Esophagus squamous epithelium (tissue), 5 donors: ENCODE measurements around the gene SCRG1. TPM values are rescaled to one million over a fixed set of nuclear protein-coding genes. Genes with fewer than 3 reads are reported as not detected.

Experiments used
- DNase-seq: peaks from one replicate; lab custom pipeline; 2025; lab: John Stamatoyannopoulos, UW
- H3K27ac ChIP-seq, 4 donors: fragments of 200-600 bp; sonication (generic); one replicate each; pipeline ENCODE4 v1.5.1; 2016 to 2019; ENCODE audit warnings: mild to moderate bottlenecking in 1 of 4
- H3K27me3 ChIP-seq, 4 donors: fragments of 200-600 bp; sonication (generic); 1 replicate in 3 of 4; 2 replicates in 1 of 4; pipeline versions ENCODE4 v1.5.1 to v1.6.0; 2017 to 2021; ENCODE audit warnings: antibody characterized with exemption in 1 of 4
- H3K36me3 ChIP-seq, 3 donors: fragments of 200-600 bp; sonication (generic); one replicate each; pipeline ENCODE4 v1.5.1; 2016 to 2019
- H3K4me1 ChIP-seq, 3 donors: fragments of 200-600 bp; sonication (generic); one replicate each; pipeline ENCODE4 v1.5.1; 2017 to 2019
- H3K4me3 ChIP-seq, 4 donors: fragments of 200-600 bp; sonication (generic); 1 replicate in 3 of 4; 2 replicates in 1 of 4; pipeline ENCODE4 v1.5.1; 2016 to 2019; ENCODE audit warnings: mild to moderate bottlenecking in 2 of 4, moderate library complexity in 1 of 4
- H3K9me3 ChIP-seq, 3 donors: fragments of 200-600 bp; sonication (generic); one replicate each; pipeline ENCODE4 v1.5.1; 2016 to 2019
- POLR2A ChIP-seq, 4 donors: fragments of 450-650 bp; IDR thresholded peaks; one replicate each; pipeline ENCODE4 v1.6.1; 2017; ENCODE audit warnings: antibody characterized with exemption in 4 of 4, mild to moderate bottlenecking in 4 of 4, moderate library complexity in 3 of 4
- WGBS, 2 donors: methylation state at CpG; one replicate each; pipeline ENCODE4 v1.1.5; 2018; 5-methylcytosine and 5-hydroxymethylcytosine counted together
- intact Hi-C: fragments of 100-400 bp; cut with DNase I; formaldehyde crosslinking; loops from one replicate; pipeline ENCODE4 v1.15.0; 2022
- total RNA-seq, 4 donors: library from RNA; depleted of rRNA; stranded (reverse); fragments of >200 nt; gene quantifications; one replicate each; pipeline ENCODE4 v1.1.0, GENCODE V29; 2016
- TF ChIP-seq, protein P1 (sequence below), 6 experiments: fragments of 450-650 bp in 4 of 6; fragments of 200-600 bp in 2 of 6; sonication (generic) in 2 of 6; IDR thresholded peaks; one replicate each; pipeline ENCODE4 v1.5.1; 2016 to 2019; ENCODE audit warnings: antibody characterized with exemption in 6 of 6, mild to moderate bottlenecking in 4 of 6, moderate library complexity in 4 of 6
- donor health status: DM: yes; HTN: yes; CAD: no.

Gene SCRG1
- total RNA-seq, 4 donors from 2014 or later = 0.08 TPM; not detected in 3

DNA sequence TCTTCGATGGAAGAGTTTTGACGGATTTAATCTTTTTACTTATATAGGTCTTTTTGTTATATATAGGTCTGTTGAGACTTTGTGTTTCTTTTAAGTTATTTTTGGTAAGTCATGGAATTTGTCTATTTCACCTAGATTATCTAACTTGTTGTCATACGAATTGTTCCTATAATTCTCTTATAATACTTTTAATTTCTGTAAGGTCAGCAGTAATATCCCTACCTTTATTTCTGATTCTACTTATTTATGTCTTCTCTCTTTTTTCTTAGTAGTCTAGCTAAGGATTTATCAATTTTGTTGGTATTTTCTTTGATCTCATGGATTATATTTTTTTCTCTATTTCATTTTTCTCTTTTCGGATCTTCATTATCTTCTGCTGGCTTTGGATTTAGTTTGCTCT is 16.6 kb downstream of the SCRG1 start:
- H3K4me1 ChIP-seq = no peaks in the 10 kb centered on the region
- H3K27ac ChIP-seq = no peak overlapping the region
- TF ChIP-seq, protein P1, sequence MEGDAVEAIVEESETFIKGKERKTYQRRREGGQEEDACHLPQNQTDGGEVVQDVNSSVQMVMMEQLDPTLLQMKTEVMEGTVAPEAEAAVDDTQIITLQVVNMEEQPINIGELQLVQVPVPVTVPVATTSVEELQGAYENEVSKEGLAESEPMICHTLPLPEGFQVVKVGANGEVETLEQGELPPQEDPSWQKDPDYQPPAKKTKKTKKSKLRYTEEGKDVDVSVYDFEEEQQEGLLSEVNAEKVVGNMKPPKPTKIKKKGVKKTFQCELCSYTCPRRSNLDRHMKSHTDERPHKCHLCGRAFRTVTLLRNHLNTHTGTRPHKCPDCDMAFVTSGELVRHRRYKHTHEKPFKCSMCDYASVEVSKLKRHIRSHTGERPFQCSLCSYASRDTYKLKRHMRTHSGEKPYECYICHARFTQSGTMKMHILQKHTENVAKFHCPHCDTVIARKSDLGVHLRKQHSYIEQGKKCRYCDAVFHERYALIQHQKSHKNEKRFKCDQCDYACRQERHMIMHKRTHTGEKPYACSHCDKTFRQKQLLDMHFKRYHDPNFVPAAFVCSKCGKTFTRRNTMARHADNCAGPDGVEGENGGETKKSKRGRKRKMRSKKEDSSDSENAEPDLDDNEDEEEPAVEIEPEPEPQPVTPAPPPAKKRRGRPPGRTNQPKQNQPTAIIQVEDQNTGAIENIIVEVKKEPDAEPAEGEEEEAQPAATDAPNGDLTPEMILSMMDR (IDR thresholded peaks at IDR 0.05) = no peak
- no peak for TF ChIP-seq POLR2A (IDR thresholded peaks at IDR 0.05)
- no peaks in the 10 kb centered on the region for H3K9me3 ChIP-seq
- 90 to 96% methylated on average over 4 of the region's 4 CpGs for WGBS, 2 donors
- DNase-seq = no peak
- peaks cover 0 to 7% (median 0%) of the 10 kb centered on the region in 3 donors for H3K36me3 ChIP-seq
- intact Hi-C loops = no loop called here
- no peaks in the 10 kb centered on the region for H3K27me3 ChIP-seq
- no peak overlapping the region for H3K4me3 ChIP-seq

DNA sequence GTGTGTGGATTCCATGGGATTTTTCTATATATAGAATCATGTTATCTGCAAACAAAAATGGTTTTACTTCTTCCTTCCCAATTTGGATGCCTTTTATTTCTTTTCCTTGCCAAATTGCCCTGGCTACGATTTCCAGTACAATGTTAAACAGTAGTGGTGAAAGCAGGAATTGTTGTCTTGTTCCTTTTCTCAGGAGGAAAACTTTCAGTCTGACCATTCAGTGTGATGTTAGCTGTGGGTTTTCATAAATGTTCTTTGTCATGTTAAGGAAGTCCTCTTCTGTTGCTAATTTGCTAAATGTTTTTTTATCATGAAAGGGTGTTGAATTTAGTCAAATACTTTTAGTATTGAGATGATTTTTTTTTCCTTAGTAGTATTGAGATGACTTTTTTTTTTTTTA is 17.3 kb downstream of the SCRG1 start:
- Histone ChIP-seq H3K4me1 (no peaks in the 10 kb centered on the region), H3K27me3 (no peaks in the 10 kb centered on the region), H3K36me3 (peaks cover 0 to 8% (median 0%) of the 10 kb centered on the region in 3 donors), H3K27ac (no peak overlapping the region), H3K4me3 (no peak overlapping the region), H3K9me3 (no peaks in the 10 kb centered on the region)
- intact Hi-C loops = no loop called here
- no peak for DNase-seq
- 21 to 48% methylated on average over 1 of the region's 1 CpG for WGBS, 2 donors
- TF ChIP-seq POLR2A (IDR thresholded peaks at IDR 0.05) = no peak
- TF ChIP-seq, protein P1 (IDR thresholded peaks at IDR 0.05) = no peak

DNA sequence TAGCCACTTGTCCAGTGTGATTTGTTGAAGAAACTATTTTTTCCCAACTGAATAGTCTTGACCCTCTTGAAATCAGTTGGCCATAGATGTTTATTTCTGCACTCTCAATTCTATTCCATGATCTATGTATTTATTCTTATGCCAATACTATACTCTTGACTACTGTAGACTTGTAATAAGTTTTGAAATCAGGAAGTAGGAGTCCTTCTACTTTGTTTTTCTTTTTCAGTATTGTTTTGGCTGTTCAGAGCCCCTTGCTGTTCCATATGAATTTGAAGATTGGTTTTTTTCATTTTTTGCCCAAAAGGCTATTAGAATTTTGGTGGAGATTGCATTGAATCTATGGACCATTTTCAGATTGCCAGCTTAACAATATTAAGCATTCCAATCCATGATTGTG is 17.9 kb downstream of the SCRG1 start:
- DNase-seq = no peak
- H3K4me3 ChIP-seq = no peak overlapping the region
- H3K9me3 ChIP-seq = no peaks in the 10 kb centered on the region
- TF ChIP-seq, protein P1 (IDR thresholded peaks at IDR 0.05) = no peak
- no peak for TF ChIP-seq POLR2A (IDR thresholded peaks at IDR 0.05)
- no peak overlapping the region for H3K27ac ChIP-seq
- H3K27me3 ChIP-seq = no peaks in the 10 kb centered on the region
- H3K36me3 ChIP-seq = peaks cover 0 to 14% (median 0%) of the 10 kb centered on the region in 3 donors
- H3K4me1 ChIP-seq = peaks cover 0 to 2% (median 0%) of the 10 kb centered on the region in 3 donors
- intact Hi-C loops = no loop called here

DNA sequence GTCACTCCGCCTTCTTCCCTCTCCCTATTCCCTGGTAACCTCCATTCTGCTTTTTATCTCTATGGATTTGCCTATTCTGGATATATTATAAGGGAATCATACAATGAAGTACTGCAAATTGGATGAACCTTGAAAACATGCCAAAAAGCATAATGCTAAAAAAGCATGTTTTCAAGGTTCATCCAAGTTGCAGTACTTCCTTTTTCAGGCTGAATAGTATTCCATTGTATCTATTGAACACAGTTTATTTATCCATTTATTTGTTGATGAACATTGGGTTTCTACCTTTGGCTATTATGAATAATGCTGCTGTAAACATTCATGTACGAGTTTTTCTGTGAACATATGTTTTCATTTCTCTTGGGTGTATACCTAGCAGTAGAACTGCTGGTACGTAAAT is 19.0 kb downstream of the SCRG1 start:
- no peak for DNase-seq
- TF ChIP-seq, protein P1 (IDR thresholded peaks at IDR 0.05) = no peak
- TF ChIP-seq POLR2A (IDR thresholded peaks at IDR 0.05) = no peak
- H3K36me3 ChIP-seq = peaks cover 0 to 15% (median 0%) of the 10 kb centered on the region in 3 donors
- WGBS, 2 donors = 95 to 98% methylated on average over 3 of the region's 3 CpGs
- H3K4me1 ChIP-seq = peaks cover 0 to 8% (median 4%) of the 10 kb centered on the region in 3 donors
- no peaks in the 10 kb centered on the region for H3K9me3 ChIP-seq
- intact Hi-C loops = no loop called here
- no peaks in the 10 kb centered on the region for H3K27me3 ChIP-seq
- no peak overlapping the region for H3K27ac ChIP-seq
- no peak overlapping the region for H3K4me3 ChIP-seq

DNA sequence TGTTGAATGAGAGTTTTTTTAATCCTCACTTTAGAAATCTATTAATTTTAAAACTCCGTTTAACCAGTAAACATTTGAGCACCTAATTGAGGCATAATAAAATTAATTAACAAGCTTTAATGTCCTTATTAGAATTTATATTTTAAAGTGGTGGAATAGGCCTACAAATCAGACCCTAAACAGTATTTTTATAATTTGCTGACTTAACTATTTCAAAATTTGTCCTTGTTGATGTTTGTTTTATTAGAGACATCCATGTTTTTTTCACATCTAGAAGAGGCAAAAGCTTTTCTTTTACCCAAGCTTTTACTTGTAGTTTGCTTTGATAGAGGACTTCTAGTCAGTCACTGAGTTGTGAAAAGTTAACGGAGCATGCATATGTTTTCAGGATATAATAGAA is 24.3 kb downstream of the SCRG1 start:
- 87 to 92% methylated on average over 2 of the region's 2 CpGs for WGBS, 2 donors
- Histone ChIP-seq H3K27ac (no peak overlapping the region), H3K9me3 (no peaks in the 10 kb centered on the region), H3K36me3 (peaks cover 0 to 15% (median 0%) of the 10 kb centered on the region in 3 donors), H3K4me1 (peaks cover 4 to 37% (median 7%) of the 10 kb centered on the region in 3 donors), H3K4me3 (no peak overlapping the region), H3K27me3 (no peaks in the 10 kb centered on the region)
- DNase-seq = no peak
- intact Hi-C loops = no loop called here
- TF ChIP-seq POLR2A (IDR thresholded peaks at IDR 0.05) = no peak
- TF ChIP-seq, protein P1 (IDR thresholded peaks at IDR 0.05) = no peak
